ENCODE measurements around the gene RFFL. TPM values are rescaled to one million over a fixed set of nuclear protein-coding genes. Genes with fewer than 3 reads are reported as not detected.
A peak's percentile ranks its signal among the peaks of the same experiment; 100 is the strongest.

RFFL gene
- total and polyA plus RNA-seq, 9 of the 15 experiments (the other 6 are each of a cell fraction or from before 2014, with no cell fraction given): 3.4 to 18.1 (median 12.8) TPM

- TF ChIP-seq PTTG1 (tag; IDR thresholded peaks at IDR 0.05; ENCODE audit: low read depth): no peak
- TF ChIP-seq TEAD2 (tag; IDR thresholded peaks at IDR 0.05): no peak
- TF ChIP-seq TBL1XR1 (IDR thresholded peaks at IDR 0.05; ENCODE audit: low read length in 2 of 2): no peak; a peak in 1 of 4 replicates
- no peak for TF ChIP-seq ZNF668 (CRISPR knock-in tag; IDR thresholded peaks at IDR 0.05)
- TF ChIP-seq ZC3H8 (IDR thresholded peaks at IDR 0.05): no peak
- TF ChIP-seq ETV6 (IDR thresholded peaks at IDR 0.05; ENCODE audit: borderline replicate concordance in 1 of 2, low read depth in 2 of 2, low read length in 1 of 2): no peak
- no peak for TF ChIP-seq ETV6 (CRISPR knock-in tag; IDR thresholded peaks at IDR 0.05; ENCODE audit: borderline replicate concordance)
- TF ChIP-seq FOXA1 (IDR thresholded peaks at IDR 0.05; ENCODE audit: borderline replicate concordance): no peak
- TF ChIP-seq CBX8 (IDR thresholded peaks at IDR 0.05; ENCODE audit: borderline replicate concordance, extremely low read depth, low read depth, low read length, poor library complexity, severe bottlenecking): no peak
- no peak for TF ChIP-seq CSDE1 (IDR thresholded peaks at IDR 0.05)
- no peak for TF ChIP-seq IRF1 (CRISPR knock-in tag; IDR thresholded peaks at IDR 0.05; ENCODE audit: borderline replicate concordance)
- 0 out of 4 replicates have a peak, but pooled peaks of 1 of the 2 experiments have one; percentile 15 for TF ChIP-seq BCLAF1 (IDR thresholded peaks at IDR 0.05; ENCODE audit: borderline replicate concordance in 1 of 2, control insufficient read depth in 1 of 2, low read depth in 2 of 2, low read length in 1 of 2)
- no peak for TF ChIP-seq MIER1 (IDR thresholded peaks at IDR 0.05; ENCODE audit: low read depth)
- no peak for TF ChIP-seq RREB1 (CRISPR knock-in tag; IDR thresholded peaks at IDR 0.05)
- no peak for TF ChIP-seq NR0B1 (IDR thresholded peaks at IDR 0.05; ENCODE audit: partially characterized antibody)
These were observed 82.6 kb downstream of the RFFL start (continued) for GRCh38 chr17:34980681-34981537.

Measured in K562 (cell line).